ENCODE data around the gene BPIFA3.

The BPIFA3 gene

GRCh38 chr20:33242319-33243100 lies 25.4 kb downstream of the BPIFA3 start:
- Histone ChIP-seq H3K4me1 (no peaks in the 10 kb centered on the region), H2AFZ (no peak overlapping the region), H3K9ac (no peak overlapping the region), H3K79me2 (no peaks in the 10 kb centered on the region), H3K4me2 (ENCODE audit: low read length) (no peak overlapping the region), H3K36me3 (ENCODE audit: control insufficient read depth, insufficient read depth, low read length) (no peaks in the 10 kb centered on the region), H3K9me3 (ENCODE audit: control insufficient read depth, low read length) (no peaks in the 10 kb centered on the region), H3K27me3 (ENCODE audit: control insufficient read depth, insufficient read depth, low read length) (no peaks in the 10 kb centered on the region), H3K27ac (no peak overlapping the region), H3K4me3 (ENCODE audit: low read depth, low read length) (no peak overlapping the region)
- TF ChIP-seq CTCF (IDR thresholded peaks at IDR 0.05) = no peak

- Histone ChIP-seq H3K27me3 (ENCODE audit: control insufficient read depth, insufficient read depth, low read length) (no peaks in the 10 kb centered on the region), H3K27ac (no peak overlapping the region), H3K4me2 (ENCODE audit: low read length) (no peak overlapping the region), H3K36me3 (ENCODE audit: control insufficient read depth, insufficient read depth, low read length) (no peaks in the 10 kb centered on the region), H2AFZ (no peak overlapping the region), H3K9ac (no peak overlapping the region), H3K79me2 (no peaks in the 10 kb centered on the region), H3K4me3 (ENCODE audit: low read depth, low read length) (no peak overlapping the region), H3K9me3 (ENCODE audit: control insufficient read depth, low read length) (no peaks in the 10 kb centered on the region), H3K4me1 (no peaks in the 10 kb centered on the region)
- no peak for TF ChIP-seq CTCF (IDR thresholded peaks at IDR 0.05)
Measured at GRCh38 chr20:33246077-33246476, 28.9 kb downstream of the BPIFA3 start.

GRCh38 chr20:33249456-33249855 lies 32.3 kb downstream of the BPIFA3 start:
- no peaks in the 10 kb centered on the region for H3K9me3 ChIP-seq (ENCODE audit: control insufficient read depth, low read length)
- no peaks in the 10 kb centered on the region for H3K36me3 ChIP-seq (ENCODE audit: control insufficient read depth, insufficient read depth, low read length)
- H3K79me2 ChIP-seq = no peaks in the 10 kb centered on the region
- TF ChIP-seq CTCF (IDR thresholded peaks at IDR 0.05) = no peak
- no peaks in the 10 kb centered on the region for H3K27me3 ChIP-seq (ENCODE audit: control insufficient read depth, insufficient read depth, low read length)
- no peak overlapping the region for H3K9ac ChIP-seq
- H2AFZ ChIP-seq = no peak overlapping the region
- peaks cover 3% of the 10 kb centered on the region for H3K4me1 ChIP-seq
- no peak overlapping the region for H3K4me3 ChIP-seq (ENCODE audit: low read depth, low read length)
- H3K27ac ChIP-seq = no peak overlapping the region
- H3K4me2 ChIP-seq (ENCODE audit: low read length) = no peak overlapping the region

- Histone ChIP-seq H3K9ac (no peak overlapping the region), H3K36me3 (ENCODE audit: control insufficient read depth, insufficient read depth, low read length) (no peaks in the 10 kb centered on the region), H3K9me3 (ENCODE audit: control insufficient read depth, low read length) (no peaks in the 10 kb centered on the region), H3K4me3 (ENCODE audit: low read depth, low read length) (no peak overlapping the region), H3K4me1 (peaks cover 3% of the 10 kb centered on the region), H3K27ac (no peak overlapping the region), H3K79me2 (no peaks in the 10 kb centered on the region), H2AFZ (no peak overlapping the region), H3K4me2 (ENCODE audit: low read length) (no peak overlapping the region), H3K27me3 (ENCODE audit: control insufficient read depth, insufficient read depth, low read length) (no peaks in the 10 kb centered on the region)
- no peak for TF ChIP-seq CTCF (IDR thresholded peaks at IDR 0.05)
Measured at GRCh38 chr20:33250666-33251065, 33.5 kb downstream of the BPIFA3 start.

- Histone ChIP-seq H2AFZ (no peak overlapping the region), H3K9me3 (ENCODE audit: control insufficient read depth, low read length) (no peaks in the 10 kb centered on the region), H3K9ac (no peak overlapping the region), H3K79me2 (no peaks in the 10 kb centered on the region), H3K27ac (no peak overlapping the region), H3K36me3 (ENCODE audit: control insufficient read depth, insufficient read depth, low read length) (no peaks in the 10 kb centered on the region), H3K4me1 (peaks cover 3% of the 10 kb centered on the region), H3K4me3 (ENCODE audit: low read depth, low read length) (no peak overlapping the region), H3K4me2 (ENCODE audit: low read length) (no peak overlapping the region), H3K27me3 (ENCODE audit: control insufficient read depth, insufficient read depth, low read length) (no peaks in the 10 kb centered on the region)
- no peak for TF ChIP-seq CTCF (IDR thresholded peaks at IDR 0.05)
Measured at GRCh38 chr20:33251496-33251895, 34.3 kb downstream of the BPIFA3 start.
